ENCODE measurements around the gene RBBP4.
A peak's percentile ranks its signal among the peaks of the same experiment; 100 is the strongest.
"Not testable (repeated sequence)": the region's sequence is repeated elsewhere in the genome, so short reads cannot be mapped to it uniquely, and the experiment has no call there.

The RBBP4 gene

GRCh38 chr1:32639489-32640075 lies 11.4 kb upstream of the RBBP4 start:
- DNase-seq (ENCODE audit: low read depth): no peak

DNA sequence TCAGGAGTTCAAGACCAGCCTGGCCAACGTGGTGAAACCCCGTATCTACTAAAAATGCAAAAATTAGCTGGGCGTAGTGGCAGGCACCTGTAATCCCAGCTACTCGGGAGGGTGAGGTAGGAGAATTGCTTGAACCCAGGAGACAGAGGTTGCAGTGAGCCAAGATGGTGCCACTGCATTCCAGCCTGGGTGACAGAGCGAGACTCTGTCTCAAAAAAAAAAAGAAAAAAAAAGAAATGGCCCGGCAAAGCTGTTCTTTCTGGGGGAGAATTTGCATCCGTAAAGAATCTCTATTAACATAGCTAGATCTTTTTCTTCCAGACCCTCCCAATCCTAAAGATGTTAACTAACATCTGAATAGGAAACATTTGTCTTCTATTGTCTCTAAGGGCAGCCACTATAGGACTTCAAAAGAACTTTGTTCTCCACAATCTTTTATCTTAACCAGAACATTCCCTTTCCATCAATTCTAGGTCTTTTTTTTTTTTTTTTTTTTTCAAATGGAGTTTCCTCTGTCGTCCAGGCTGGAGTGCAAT lies 8.6 kb upstream of the RBBP4 start:
- not testable (repeated sequence) for DNase-seq (ENCODE audit: low read depth)

DNA sequence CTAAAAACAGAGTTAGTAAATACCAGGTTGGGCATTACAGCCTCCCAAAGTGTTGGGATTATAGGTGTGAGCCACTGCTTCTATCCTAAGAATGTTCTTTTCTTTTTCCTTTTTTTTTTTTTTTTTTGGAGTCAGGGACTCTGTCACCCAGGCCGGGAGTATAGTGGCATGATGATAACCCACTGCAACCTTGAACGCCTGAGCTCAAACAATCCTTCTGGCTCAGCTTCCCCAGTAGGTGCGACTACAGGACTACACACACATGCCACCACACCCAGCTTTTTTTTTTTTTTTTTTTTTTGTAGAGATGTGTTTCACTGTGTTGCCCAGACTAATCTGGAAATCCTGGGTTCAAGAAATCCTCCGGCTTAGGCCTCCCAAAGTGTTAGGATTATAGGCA lies 6.6 kb upstream of the RBBP4 start:
- no peak for DNase-seq (ENCODE audit: low read depth)

DNA sequence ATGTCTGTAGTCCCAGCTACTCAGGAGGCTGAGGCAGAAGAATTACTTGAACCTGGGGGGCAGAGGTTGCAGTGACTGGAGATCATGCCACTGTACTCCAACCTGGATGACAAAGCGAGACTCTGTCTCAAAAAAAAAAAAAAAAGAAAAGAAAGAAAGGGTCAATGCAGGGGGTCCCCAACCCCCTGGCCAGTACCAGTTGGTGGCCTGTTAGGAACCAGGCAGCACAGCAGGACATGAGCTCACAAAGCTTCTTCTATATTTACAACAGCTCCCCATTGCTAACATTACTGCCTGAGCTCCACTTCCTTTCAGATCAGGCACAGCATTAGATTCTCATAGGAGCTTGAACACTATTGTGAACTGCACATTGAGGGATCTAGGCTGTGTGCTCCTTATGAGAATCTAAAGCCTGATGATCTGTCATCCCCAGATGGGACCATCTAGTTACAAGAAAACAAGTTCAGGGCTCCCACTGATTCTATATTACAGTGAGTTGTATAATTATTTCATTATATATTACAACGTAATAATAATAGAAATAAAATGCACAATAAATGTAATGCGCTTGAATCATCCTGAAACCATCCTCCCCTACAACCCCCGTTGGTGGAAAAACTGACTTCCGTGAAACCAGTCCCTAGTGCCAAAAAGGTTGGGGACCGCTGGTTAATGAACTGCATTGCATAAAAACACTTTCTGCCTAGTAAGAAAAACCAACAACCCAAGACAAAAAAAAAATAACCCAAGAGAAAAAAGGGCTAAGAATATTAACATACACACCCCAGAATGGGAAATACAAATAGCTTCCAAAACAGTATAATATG lies 3.5 kb upstream of the RBBP4 start:
- no peak for DNase-seq (ENCODE audit: low read depth)

DNA sequence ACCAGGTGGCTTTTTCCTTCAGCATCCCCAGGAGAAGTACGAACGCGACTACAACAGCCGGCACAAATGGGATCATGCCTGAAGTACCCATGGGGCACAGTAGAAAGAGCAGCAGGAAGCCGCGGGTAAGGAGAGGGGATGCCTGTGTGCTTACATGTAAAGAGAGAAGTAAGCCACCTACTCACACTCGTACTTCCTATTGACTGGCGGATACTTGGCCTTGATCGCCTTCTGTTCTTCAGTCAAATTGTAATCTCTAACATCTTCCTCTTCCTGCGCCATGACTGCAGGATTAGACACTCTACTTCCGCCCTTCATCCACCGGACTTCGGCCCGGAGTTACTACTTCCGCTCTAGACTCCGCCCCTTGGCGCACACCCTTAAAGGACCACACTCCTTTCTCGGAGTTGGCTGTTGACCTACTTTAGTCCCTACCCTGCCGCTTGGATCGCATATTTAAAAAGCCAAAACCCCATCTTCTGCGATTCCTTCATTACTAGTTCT lies 708 bp upstream of the RBBP4 start, which contains the start of gene ZBTB8OS:
Gene ZBTB8OS (minus strand): TSS at position 303 of the 504 bp plus-strand sequence. CDS start 21 bp downstream, at position 282.
- DNase-seq (ENCODE audit: low read depth): peak; percentile 79

DNA sequence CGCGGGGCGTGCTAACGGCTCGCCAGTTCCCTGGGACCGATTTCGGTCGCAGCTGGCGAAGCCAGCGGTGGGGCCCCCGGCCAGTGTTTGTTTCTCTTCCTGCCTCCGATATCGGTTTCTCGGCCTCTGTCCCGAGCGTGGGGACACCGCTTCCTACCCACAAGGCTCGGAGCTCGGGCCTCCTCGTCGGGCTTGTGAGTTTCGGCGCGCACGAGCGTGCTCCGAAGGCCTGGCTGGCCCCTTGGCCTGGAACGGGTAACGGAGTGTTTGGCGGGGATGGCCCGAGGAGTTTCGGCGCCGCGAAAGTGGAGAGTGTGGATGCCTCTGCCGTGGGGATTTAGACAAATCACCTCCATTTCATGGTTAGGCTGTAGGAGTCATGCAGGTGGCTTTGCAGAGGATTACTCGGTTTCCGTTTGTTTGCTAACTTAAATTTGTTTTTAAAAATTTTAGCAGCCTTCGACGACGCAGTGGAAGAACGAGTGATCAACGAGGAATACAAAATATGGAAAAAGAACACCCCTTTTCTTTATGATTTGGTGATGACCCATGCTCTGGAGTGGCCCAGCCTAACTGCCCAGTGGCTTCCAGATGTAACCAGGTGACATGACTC lies 559 bp downstream of the RBBP4 start:
- no peak for DNase-seq (ENCODE audit: low read depth)

- no peak for DNase-seq (ENCODE audit: low read depth)
These were observed 1.4 kb downstream of the RBBP4 start for GRCh38 chr1:32652244-32652962.

DNA sequence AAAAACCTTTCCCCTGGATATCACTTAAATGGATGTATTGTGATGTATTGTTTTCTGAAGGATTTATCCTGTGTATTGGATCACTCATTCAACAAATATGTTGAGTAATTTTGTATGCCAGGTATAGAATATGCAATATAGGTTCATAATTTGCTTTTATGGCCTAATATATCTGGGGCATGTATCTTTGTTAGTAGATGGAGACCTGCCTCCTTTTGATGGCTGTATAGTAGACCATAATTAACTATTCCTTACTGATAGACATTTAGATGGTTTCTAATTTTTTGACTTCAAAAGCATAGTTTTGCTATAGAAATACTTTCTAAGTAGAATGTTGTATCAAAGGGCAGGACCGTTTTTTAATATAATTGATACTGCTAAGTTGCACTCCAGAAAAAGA lies 8.6 kb downstream of the RBBP4 start:
- no peak for DNase-seq (ENCODE audit: low read depth)

GRCh38 chr1:32665915-32666314 lies 14.9 kb downstream of the RBBP4 start:
- DNase-seq (ENCODE audit: low read depth): no peak

DNA sequence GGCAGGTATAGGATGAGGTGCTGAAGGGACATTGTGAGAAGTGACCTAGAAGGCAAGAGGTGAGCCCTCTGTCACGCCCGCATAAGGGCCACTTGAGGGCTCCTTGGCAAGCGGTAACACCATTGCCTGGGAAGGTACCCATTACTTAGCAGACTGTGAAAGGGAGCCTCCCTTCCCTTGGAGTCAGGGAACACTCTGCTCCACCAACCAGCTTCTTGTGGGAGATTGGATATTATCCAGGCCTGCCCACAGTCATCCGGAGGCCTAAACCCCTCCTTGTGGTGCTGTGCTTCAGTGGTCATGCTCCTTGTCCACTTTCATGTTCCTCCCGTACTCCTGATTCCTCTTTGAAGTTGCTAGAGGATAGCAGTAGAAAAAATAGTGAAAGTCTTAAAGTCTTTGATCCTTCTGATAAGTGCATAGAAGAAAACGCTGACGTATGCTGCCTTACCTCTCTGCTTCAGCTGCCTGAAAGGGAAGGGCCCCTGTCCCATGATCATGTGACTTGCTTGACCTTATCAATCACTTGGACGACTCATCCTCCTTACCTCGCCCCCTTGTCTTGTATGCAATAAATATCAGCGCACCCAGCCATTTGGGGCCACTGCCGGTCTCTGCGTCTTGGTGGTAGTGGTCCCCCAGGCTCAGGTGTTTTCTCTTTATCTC lies 16.0 kb downstream of the RBBP4 start:
- no peak for DNase-seq (ENCODE audit: low read depth)

- DNase-seq (ENCODE audit: low read depth): not testable (repeated sequence)
These were observed 17.7 kb downstream of the RBBP4 start for GRCh38 chr1:32668716-32669115.

GRCh38 chr1:32676945-32677344 lies 25.9 kb downstream of the RBBP4 start:
- no peak for DNase-seq (ENCODE audit: low read depth)

DNA sequence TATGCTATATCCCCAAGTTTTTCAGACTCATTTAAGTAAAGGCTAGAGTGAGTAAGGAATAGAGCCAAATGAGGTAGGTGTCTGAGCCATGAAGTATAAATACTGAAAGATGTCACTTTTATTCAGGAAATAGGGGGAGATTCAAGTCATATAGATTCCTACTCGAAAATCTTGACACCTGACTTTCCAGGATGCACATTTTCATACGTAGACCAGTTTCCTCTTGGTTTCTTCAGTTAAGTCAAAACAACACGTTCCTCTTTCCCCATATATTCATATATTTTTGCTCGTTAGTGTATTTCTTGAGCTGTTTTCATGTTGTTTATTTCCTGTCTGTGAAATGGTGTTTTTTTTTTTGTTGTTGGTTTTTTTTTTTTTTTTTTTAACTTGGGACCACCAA lies 29.0 kb downstream of the RBBP4 start:
- not testable (repeated sequence) for DNase-seq (ENCODE audit: low read depth)

GRCh38 chr1:32680642-32681041 lies 29.6 kb downstream of the RBBP4 start:
- DNase-seq (ENCODE audit: low read depth): no peak

DNA sequence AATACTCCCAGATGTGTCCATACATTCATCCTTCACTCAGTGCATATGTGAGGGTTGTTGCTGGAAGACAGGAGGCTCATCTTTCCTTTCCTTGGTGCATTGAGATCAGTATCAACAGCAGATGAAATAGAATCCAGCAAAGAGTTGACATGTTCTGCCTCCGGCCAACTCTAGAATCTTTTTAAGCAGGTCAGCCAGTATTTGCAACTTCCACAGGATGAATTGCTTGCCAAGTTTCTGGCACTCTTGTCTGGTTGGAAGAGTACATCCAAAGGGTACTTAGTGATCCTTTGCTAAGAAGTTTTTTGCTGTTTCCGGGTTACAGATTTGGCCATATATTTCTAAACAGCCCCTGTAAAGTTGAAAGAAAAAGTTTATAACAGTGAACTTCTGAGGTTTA lies 30.5 kb downstream of the RBBP4 start:
- DNase-seq (ENCODE audit: low read depth): no peak

GRCh38 chr1:32681999-32682398 lies 31.0 kb downstream of the RBBP4 start:
- no peak for DNase-seq (ENCODE audit: low read depth)

DNA sequence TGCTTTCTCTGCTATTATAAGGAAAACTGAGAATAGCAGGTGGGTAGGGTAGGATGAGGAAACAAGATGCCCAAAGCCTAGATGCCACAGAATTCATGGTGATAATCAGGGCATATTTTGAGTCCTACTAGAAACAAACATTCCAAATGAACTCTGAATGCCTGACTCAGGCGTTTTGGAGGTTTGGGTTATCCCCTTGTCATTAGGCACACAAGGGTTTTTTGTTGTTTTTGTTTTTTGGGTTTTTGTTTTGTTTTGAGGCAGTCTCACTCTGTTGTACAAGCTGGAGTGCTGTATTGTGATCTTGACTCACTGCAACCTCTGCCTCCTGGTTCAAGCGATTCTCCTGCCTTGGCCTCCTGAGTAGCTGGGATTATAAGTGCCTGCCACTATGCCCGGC lies 32.4 kb downstream of the RBBP4 start:
- no peak for DNase-seq (ENCODE audit: low read depth)

DNA sequence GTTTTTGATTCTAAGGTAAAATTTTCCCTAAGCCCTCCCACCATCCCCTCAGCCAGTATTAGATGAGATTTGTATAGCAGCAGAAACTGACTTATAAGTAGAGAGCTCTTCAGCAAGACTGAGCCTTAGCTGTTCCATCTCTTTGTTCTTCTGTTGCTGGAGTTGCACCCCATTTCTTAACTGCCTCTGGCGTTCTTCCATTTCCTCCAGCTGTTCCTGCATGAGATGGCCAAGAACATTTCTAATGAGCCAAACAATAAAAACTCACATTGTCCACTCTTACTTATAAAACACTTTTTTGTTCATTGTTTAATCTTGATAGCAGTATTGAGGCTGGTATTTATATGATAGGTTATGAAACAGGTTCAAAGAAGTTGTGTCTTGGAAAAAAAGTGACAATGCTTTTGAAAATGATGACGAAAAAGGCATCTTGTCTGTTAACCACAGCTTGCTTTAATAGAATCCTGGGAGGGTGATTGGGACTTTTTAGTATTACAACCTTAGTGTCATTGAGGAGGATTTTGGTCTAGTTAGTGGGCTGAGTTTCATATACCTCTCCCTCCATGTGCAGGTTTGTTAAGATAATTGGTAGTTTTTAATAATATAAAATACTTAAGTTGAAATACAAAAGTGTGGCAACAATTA lies 33.3 kb downstream of the RBBP4 start:
- no peak for DNase-seq (ENCODE audit: low read depth)

DNA sequence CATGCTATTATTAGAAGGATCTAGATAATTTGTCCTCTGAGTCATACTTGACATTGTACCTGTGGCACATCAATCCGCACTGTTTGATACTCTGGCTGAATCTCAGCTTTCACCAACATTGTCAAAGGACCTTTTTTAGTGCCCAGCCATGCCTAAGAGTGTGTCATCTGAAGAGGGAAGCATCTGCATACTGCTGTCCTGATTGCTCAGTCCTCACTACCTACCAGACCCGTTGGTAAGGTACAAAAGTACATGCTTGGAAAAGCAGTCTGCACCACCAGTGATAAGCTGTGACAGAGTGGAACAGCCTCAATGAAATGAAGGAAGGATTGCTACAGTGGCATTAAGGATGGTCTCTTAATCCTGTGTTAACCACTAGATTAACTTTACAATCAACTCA lies 34.5 kb downstream of the RBBP4 start:
- no peak for DNase-seq (ENCODE audit: low read depth)

DNA sequence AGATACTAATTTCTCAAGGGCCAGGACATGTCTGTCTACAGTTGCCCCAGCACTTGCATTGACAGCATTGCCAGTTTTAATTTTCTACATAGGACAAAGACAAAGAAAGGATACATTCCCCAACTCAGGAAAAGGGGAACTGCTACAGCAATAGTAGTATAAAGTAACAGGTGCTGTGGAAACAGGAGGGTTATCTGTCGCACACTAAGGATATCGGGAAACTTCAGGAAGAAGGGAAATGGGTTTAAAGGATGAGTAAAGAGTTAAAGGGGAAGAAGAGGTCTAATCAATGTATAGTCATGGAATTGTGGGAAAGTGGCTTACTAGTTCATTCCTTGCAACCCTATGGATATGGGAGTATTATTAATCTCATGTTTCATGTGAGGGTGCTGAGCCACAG lies 35.4 kb downstream of the RBBP4 start:
- DNase-seq (ENCODE audit: low read depth): no peak

All from HS-5 (cell line).